PC-9 (cell line): ENCODE data around the gene MUC3A.
"Not testable (repeated sequence)": the region's sequence is repeated elsewhere in the genome, so short reads cannot be mapped to it uniquely, and the experiment has no call there.

ENCODE experiments used
- EZH2 ChIP-seq: fragments of 200-600 bp; sonication (generic); IDR thresholded peaks from 2 replicates; pipeline ENCODE4 v1.8.0; 2017; ENCODE audit warnings: antibody characterized with exemption, low read depth
- TF ChIP-seq, protein P1 (sequence below): fragments of 200-600 bp; sonication (generic); conservative IDR thresholded peaks from 2 replicates; pipeline ENCODE4 v1.6.1; 2017; ENCODE audit warnings: mixed run types, antibody characterized with exemption, mild to moderate bottlenecking, moderate library complexity

DNA sequence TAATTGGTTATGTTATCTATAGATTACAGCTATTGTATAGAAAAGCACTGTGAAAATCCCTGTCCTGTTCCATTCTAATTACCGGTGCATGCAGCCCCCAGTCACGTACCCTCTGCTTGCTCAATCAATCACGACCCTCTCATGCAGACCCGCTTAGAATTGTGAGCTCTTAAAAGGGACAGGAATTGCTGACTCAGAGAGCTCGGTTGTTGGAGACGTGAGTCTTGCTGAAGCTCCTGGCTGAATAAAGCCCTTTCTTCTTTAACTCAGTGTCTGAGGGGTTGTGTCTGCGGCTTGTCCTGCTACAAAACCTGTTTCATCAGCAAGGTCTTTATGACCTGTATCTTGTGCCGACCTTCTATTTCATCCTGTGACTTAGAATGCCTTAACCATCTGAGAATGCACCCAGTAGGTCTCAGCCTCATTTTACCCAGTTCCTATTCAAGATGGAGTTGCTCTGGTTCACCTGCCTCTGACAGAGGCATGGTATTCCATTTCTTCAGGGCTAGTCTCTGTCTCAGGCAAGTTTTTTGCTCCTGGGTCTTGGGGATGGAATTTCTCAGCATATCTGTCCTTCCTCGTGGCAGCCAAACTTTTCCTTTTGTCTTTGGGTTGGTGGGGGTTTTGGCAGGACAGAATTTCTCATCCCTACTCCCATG, 29.4 kb upstream of the MUC3A start:
- TF ChIP-seq, protein P1, sequence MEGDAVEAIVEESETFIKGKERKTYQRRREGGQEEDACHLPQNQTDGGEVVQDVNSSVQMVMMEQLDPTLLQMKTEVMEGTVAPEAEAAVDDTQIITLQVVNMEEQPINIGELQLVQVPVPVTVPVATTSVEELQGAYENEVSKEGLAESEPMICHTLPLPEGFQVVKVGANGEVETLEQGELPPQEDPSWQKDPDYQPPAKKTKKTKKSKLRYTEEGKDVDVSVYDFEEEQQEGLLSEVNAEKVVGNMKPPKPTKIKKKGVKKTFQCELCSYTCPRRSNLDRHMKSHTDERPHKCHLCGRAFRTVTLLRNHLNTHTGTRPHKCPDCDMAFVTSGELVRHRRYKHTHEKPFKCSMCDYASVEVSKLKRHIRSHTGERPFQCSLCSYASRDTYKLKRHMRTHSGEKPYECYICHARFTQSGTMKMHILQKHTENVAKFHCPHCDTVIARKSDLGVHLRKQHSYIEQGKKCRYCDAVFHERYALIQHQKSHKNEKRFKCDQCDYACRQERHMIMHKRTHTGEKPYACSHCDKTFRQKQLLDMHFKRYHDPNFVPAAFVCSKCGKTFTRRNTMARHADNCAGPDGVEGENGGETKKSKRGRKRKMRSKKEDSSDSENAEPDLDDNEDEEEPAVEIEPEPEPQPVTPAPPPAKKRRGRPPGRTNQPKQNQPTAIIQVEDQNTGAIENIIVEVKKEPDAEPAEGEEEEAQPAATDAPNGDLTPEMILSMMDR: not testable (repeated sequence)
- TF ChIP-seq EZH2: not testable (repeated sequence)
